ENCODE data around the gene ITPR3. TPM values are rescaled to one million over a fixed set of nuclear protein-coding genes. Genes with fewer than 3 reads are reported as not detected.

ITPR3 gene
- total and polyA plus RNA-seq, 2 experiments from 2014 or later = 0.13 to 1.1 TPM

DNA sequence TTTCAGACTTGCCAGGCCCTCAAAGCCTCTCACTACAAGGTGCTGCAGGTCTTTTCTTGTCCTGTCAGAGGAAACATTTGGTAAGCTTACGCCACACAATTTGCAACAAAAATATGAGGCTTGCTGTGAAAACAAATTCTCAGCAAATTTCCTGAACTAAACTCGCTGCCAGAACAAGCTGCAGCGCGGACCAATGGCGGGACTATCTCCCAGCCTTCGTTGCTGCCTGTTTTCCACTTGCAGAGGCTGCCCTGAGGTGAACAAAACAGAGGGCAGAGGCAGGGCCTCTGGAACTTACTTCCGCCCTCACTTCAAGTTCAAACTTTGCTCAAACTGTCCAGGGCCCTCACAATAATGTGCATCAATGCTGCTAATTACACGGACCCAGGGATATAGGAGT is 78.0 kb downstream of the ITPR3 start:
- TF ChIP-seq, protein P1, sequence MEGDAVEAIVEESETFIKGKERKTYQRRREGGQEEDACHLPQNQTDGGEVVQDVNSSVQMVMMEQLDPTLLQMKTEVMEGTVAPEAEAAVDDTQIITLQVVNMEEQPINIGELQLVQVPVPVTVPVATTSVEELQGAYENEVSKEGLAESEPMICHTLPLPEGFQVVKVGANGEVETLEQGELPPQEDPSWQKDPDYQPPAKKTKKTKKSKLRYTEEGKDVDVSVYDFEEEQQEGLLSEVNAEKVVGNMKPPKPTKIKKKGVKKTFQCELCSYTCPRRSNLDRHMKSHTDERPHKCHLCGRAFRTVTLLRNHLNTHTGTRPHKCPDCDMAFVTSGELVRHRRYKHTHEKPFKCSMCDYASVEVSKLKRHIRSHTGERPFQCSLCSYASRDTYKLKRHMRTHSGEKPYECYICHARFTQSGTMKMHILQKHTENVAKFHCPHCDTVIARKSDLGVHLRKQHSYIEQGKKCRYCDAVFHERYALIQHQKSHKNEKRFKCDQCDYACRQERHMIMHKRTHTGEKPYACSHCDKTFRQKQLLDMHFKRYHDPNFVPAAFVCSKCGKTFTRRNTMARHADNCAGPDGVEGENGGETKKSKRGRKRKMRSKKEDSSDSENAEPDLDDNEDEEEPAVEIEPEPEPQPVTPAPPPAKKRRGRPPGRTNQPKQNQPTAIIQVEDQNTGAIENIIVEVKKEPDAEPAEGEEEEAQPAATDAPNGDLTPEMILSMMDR (IDR thresholded peaks at IDR 0.05; ENCODE audit: low read depth, low read length) = no peak
- Histone ChIP-seq H3K9me3 (ENCODE audit: low read depth) (no peaks in the 10 kb centered on the region), H3K27ac (no peak overlapping the region), H3K4me1 (ENCODE audit: low read depth) (peaks cover 20% of the 10 kb centered on the region), H3K36me3 (no peaks in the 10 kb centered on the region), H3K27me3 (no peaks in the 10 kb centered on the region), H3K4me3 (no peak overlapping the region)
- DNase-seq (ENCODE audit: low read depth in 1 of 2, low spot score in 1 of 2) = no peak

DNA sequence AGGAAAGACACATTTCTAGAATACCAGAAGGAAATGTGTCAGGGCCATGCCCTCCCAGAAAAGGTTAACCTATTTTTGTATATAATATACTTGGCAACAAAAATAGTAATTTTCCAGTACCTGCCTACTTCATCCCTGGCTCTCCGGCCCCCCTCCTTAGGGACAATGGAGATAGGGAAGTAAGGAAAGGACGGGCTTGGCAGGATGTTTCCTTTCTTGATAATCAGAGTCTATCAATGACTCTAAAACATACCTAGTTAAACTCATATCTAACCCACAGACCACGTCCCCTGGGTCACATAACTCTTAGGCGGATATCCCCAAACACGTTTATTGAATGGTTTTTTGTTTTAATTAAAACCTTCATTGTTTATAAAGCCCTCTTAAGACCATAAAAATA is 78.6 kb downstream of the ITPR3 start:
- no peak for DNase-seq (ENCODE audit: low read depth in 1 of 2, low spot score in 1 of 2)
- Histone ChIP-seq H3K36me3 (no peaks in the 10 kb centered on the region), H3K4me1 (ENCODE audit: low read depth) (peaks cover 14% of the 10 kb centered on the region), H3K9me3 (ENCODE audit: low read depth) (no peaks in the 10 kb centered on the region), H3K27ac (no peak overlapping the region), H3K27me3 (no peaks in the 10 kb centered on the region), H3K4me3 (no peak overlapping the region)
- TF ChIP-seq, protein P1 (IDR thresholded peaks at IDR 0.05; ENCODE audit: low read depth, low read length) = no peak

DNA sequence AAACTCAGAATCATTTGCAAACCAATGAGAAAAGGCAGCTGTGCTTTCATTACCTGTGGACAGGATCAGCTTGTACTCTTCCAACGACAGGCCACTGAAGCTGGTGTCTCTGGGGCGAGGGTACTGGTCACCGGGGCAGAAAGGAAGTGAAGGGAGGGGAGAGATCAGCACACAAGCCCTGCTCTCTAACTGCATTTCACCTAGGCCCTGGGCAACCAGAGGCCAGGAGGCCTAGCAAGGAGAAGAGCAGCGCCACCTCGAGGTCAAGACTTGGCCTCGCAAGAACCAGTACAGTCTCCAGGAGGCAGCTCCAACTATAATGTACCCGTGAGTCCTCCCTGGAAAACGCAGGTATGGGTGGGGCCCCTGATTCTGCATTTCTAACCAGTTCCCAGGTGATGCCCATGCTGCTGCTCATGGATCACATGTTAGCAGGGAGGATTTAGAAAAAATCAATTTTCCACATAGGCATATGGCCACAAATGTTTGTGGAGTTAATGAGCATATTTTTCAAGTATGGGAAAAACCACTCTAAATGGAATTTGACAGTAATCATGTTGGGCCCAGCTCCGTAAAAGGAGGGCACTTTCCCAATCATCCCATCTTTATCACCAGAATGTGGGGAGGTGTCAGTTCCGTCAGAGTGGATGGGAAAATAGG is 79.4 kb downstream of the ITPR3 start:
- TF ChIP-seq, protein P1 (IDR thresholded peaks at IDR 0.05; ENCODE audit: low read depth, low read length) = peak; percentile 84
- no peak overlapping the region for H3K4me3 ChIP-seq
- peaks cover 11% of the 10 kb centered on the region for H3K4me1 ChIP-seq (ENCODE audit: low read depth)
- no peak overlapping the region for H3K27ac ChIP-seq
- no peaks in the 10 kb centered on the region for H3K9me3 ChIP-seq (ENCODE audit: low read depth)
- peak; percentile 78 to 86 for DNase-seq (ENCODE audit: low read depth in 1 of 2, low spot score in 1 of 2)
- H3K36me3 ChIP-seq = no peaks in the 10 kb centered on the region
- no peaks in the 10 kb centered on the region for H3K27me3 ChIP-seq

DNA sequence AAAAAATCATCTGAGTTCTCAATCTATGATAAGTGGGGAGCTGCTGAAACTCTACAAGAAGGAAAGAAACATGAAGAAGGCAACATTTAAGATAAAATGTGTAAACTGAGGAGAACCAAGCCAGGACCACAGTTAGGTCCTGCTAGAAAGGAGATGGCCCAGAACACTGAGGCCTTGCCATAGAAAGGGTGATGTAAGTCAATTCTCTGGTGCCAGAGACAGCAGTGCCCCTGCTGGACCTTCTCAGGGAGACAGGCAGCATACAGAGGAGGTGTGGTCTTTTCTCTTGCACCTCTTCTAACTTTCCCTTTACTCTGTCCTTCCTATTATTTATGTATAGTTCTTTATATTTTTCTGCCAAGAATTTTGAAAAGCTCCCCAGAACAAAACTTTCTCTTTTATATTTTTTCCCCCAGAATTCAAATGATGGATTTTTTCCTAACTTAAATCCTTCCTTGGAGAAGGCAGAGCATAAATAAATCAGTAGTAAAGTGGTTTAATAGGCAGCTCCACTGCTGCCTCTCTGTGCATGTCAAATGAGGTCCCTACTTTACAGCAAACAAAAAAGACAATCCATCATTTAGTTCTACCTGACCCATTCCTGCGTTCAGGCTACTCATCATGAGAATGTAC is 81.3 kb downstream of the ITPR3 start:
- H3K9me3 ChIP-seq (ENCODE audit: low read depth) = no peaks in the 10 kb centered on the region
- H3K4me3 ChIP-seq = no peak overlapping the region
- no peaks in the 10 kb centered on the region for H3K36me3 ChIP-seq
- H3K27me3 ChIP-seq = no peaks in the 10 kb centered on the region
- H3K27ac ChIP-seq = no peak overlapping the region
- DNase-seq (ENCODE audit: low read depth in 1 of 2, low spot score in 1 of 2) = peak; percentile 56 to 69
- H3K4me1 ChIP-seq (ENCODE audit: low read depth) = peaks cover 5% of the 10 kb centered on the region
- TF ChIP-seq, protein P1 (IDR thresholded peaks at IDR 0.05; ENCODE audit: low read depth, low read length) = peak; percentile 65

DNA sequence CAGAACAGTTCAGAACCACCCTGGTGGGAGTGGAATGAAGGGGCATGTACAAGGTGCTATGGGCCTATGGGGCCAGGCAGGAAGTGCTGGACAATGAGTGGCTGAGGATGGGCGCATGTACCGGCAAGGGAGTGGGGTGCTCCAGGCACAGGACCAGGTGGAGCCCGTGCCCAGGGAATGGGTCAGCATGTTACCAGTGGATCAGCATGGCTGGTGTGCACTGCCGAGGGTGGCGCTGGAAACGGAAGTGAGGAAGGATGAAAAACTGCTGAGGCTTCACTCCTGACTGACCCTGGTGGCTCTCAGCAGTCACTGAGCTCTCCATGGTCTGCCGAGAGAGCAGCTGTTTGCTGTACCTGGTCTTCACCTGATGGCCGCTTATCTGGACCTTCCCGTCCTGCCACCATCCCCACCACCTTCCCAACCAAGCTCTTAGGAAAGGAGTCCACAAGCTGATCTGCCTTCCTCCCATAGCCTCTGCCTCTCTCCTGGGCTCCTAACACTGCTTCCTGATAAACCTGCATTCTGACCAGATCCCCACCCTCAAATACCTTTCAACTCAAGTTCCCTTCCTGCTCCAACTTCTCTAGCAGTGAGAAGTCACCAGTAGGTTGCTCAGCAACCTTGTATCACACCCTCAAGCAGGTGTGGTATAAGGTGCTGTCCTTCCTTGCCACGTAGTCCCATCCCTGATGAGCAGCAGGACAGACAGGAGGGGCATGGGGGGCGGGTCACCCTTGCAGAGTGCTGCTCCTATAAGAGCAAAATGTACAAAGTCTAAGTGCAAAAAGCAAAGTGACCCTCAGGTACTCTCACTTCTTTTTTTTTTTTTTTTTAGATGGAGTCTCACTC is 83.3 kb downstream of the ITPR3 start:
- peaks cover 5% of the 10 kb centered on the region for H3K4me1 ChIP-seq (ENCODE audit: low read depth)
- no peak for DNase-seq (ENCODE audit: low read depth in 1 of 2, low spot score in 1 of 2)
- no peak overlapping the region for H3K4me3 ChIP-seq
- no peak overlapping the region for H3K27ac ChIP-seq
- H3K36me3 ChIP-seq = no peaks in the 10 kb centered on the region
- no peaks in the 10 kb centered on the region for H3K27me3 ChIP-seq
- TF ChIP-seq, protein P1 (IDR thresholded peaks at IDR 0.05; ENCODE audit: low read depth, low read length) = no peak
- H3K9me3 ChIP-seq (ENCODE audit: low read depth) = no peaks in the 10 kb centered on the region

All from cardiac muscle cell (in vitro differentiated cells and primary cell).